Activated T-helper 1 cell treated with anti-CD3 and anti-CD28 coated beads, Interleukin-12 subunit alpha, Interleukin-12 subunit beta, Interleukin-2, Interleukin-4 antibody, amounts not matched to agents 30 ng/mL and 10 ng/mL and 1 ng/mL, durations not matched to agents 14 hours and 24 hours and 36 hours (primary cell): Measurements from ENCODE around the gene SARDH. TPM values are rescaled to one million over a fixed set of nuclear protein-coding genes. Genes with fewer than 3 reads are reported as not detected.
"Not testable (repeated sequence)": the region's sequence is repeated elsewhere in the genome, so short reads cannot be mapped to it uniquely, and the experiment has no call there.

Source experiments
- DNase-seq: peaks from one replicate; pipeline ENCODE4 v3.0.0; 2021; ENCODE audit warnings: low spot score
- H3K27ac Mint-ChIP-seq: one replicate; pipeline ENCODE4 v1.8.0; 2021; ENCODE audit warnings: mild to moderate bottlenecking, mixed read lengths
- H3K27me3 Mint-ChIP-seq: one replicate; pipeline ENCODE4 v1.8.0; 2022; ENCODE audit warnings: mild to moderate bottlenecking, moderate library complexity, mixed read lengths; ENCODE audit not compliant: insufficient read depth
- H3K36me3 Mint-ChIP-seq: one replicate; pipeline ENCODE4 v1.8.0; 2021; ENCODE audit warnings: low read depth, mixed read lengths
- H3K4me1 Mint-ChIP-seq: one replicate; pipeline ENCODE4 v1.8.0; 2021; ENCODE audit warnings: low read depth, mixed read lengths
- H3K4me3 Mint-ChIP-seq: one replicate; pipeline ENCODE4 v1.8.0; 2021; ENCODE audit warnings: mild to moderate bottlenecking, moderate library complexity, mixed read lengths
- H3K9me3 Mint-ChIP-seq: one replicate; pipeline ENCODE4 v1.8.0; 2021; ENCODE audit warnings: mixed read lengths
- intact Hi-C: fragments of 100-400 bp; cut with micrococcal nuclease; formaldehyde crosslinking; loops from one replicate; pipeline ENCODE4 v1.15.1; 2024
- total RNA-seq: library from RNA; stranded (reverse); gene quantifications from 2 replicates; pipeline ENCODE4 v1.2.3, GENCODE V29; 2022

SARDH gene
- total RNA-seq, 1 donor from 2014 or later, result 0.60 TPM

GRCh38 chr9:133680250-133680975 lies 57.7 kb downstream of the SARDH start:
- H3K4me1 Mint-ChIP-seq, result peaks cover 44% of the 10 kb centered on the region
- no peaks in the 10 kb centered on the region for H3K27me3 Mint-ChIP-seq
- H3K27ac Mint-ChIP-seq, result no peak overlapping the region
- intact Hi-C loops, result no loop called here
- H3K4me3 Mint-ChIP-seq, result no peak overlapping the region
- no peak for DNase-seq
- H3K9me3 Mint-ChIP-seq, result no peaks in the 10 kb centered on the region
- H3K36me3 Mint-ChIP-seq, result no peaks in the 10 kb centered on the region

GRCh38 chr9:133679466-133680061 lies 58.6 kb downstream of the SARDH start:
- Mint-ChIP-seq H3K9me3 (no peaks in the 10 kb centered on the region), H3K27ac (no peak overlapping the region), H3K27me3 (no peaks in the 10 kb centered on the region), H3K4me3 (no peak overlapping the region), H3K36me3 (no peaks in the 10 kb centered on the region), H3K4me1 (peaks cover 48% of the 10 kb centered on the region)
- intact Hi-C loops, result loop anchor here (5.0 kb wide), 1 partner anchor 57 kb away; no protein-coding TSS in a partner anchor
- no peak for DNase-seq

GRCh38 chr9:133679056-133679455 lies 59.1 kb downstream of the SARDH start:
- H3K36me3 Mint-ChIP-seq, result no peaks in the 10 kb centered on the region
- no peaks in the 10 kb centered on the region for H3K9me3 Mint-ChIP-seq
- no peak overlapping the region for H3K4me3 Mint-ChIP-seq
- no peak for DNase-seq
- intact Hi-C loops, result loop anchor here (5.0 kb wide), 1 partner anchor 57 kb away; no protein-coding TSS in a partner anchor
- peaks cover 45% of the 10 kb centered on the region for H3K4me1 Mint-ChIP-seq
- H3K27ac Mint-ChIP-seq, result peak overlapping the region; percentile 29
- H3K27me3 Mint-ChIP-seq, result no peaks in the 10 kb centered on the region

- DNase-seq, result peak; percentile 65
- intact Hi-C loops, result loop anchor here (5.0 kb wide), 1 partner anchor 55 kb away; no protein-coding TSS in a partner anchor
- H3K27me3 Mint-ChIP-seq, result no peaks in the 10 kb centered on the region
- no peaks in the 10 kb centered on the region for H3K9me3 Mint-ChIP-seq
- H3K36me3 Mint-ChIP-seq, result no peaks in the 10 kb centered on the region
- peak overlapping the region; percentile 56 for H3K4me3 Mint-ChIP-seq
- peaks cover 37% of the 10 kb centered on the region for H3K4me1 Mint-ChIP-seq
- H3K27ac Mint-ChIP-seq, result peak overlapping the region; percentile 87
These were observed 60.8 kb downstream of the SARDH start for GRCh38 chr9:133677126-133678010.

DNA sequence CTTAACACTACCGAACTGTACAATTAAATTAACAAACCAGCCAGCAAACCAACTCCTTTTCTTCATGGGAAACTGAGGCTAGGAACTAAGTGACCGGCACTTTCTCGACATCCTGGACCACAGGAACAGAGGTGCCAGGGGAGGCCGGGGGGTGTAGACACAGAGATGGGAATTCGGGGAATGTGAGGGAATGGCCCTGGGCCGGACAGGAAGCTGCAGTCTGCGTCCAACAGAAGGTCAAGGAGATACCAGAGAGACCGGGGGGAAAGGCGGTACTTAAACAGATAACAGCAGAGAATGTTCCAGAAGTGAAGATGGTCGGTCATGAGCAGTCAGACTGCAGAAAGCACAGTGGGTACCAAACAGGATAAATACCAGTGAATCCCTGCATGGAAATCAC lies 61.7 kb downstream of the SARDH start:
- Mint-ChIP-seq H3K27me3 (no peaks in the 10 kb centered on the region), H3K4me3 (no peak overlapping the region), H3K27ac (no peak overlapping the region), H3K36me3 (no peaks in the 10 kb centered on the region), H3K9me3 (no peaks in the 10 kb centered on the region), H3K4me1 (peaks cover 37% of the 10 kb centered on the region)
- intact Hi-C loops, result loop anchor here (5.0 kb wide), 1 partner anchor 54 kb away; no protein-coding TSS in a partner anchor
- no peak for DNase-seq

GRCh38 chr9:133675796-133676195 lies 62.4 kb downstream of the SARDH start:
- Mint-ChIP-seq H3K4me3 (peak overlapping the region; percentile 2), H3K4me1 (peaks cover 37% of the 10 kb centered on the region)
- H3K27me3 Mint-ChIP-seq, DNase-seq, H3K9me3 Mint-ChIP-seq, H3K36me3 Mint-ChIP-seq, H3K27ac Mint-ChIP-seq: not testable (repeated sequence)
- intact Hi-C loops, result loop anchor here (5.0 kb wide), 1 partner anchor 53 kb away; no protein-coding TSS in a partner anchor

GRCh38 chr9:133674091-133674490 lies 64.1 kb downstream of the SARDH start:
- Mint-ChIP-seq H3K27ac (no peak overlapping the region), H3K4me1 (peaks cover 36% of the 10 kb centered on the region), H3K9me3 (no peaks in the 10 kb centered on the region), H3K36me3 (no peaks in the 10 kb centered on the region), H3K27me3 (no peaks in the 10 kb centered on the region), H3K4me3 (no peak overlapping the region)
- no peak for DNase-seq
- intact Hi-C loops, result no loop called here

- no peak for DNase-seq
- Mint-ChIP-seq H3K4me3 (no peak overlapping the region), H3K4me1 (peaks cover 28% of the 10 kb centered on the region), H3K9me3 (no peaks in the 10 kb centered on the region), H3K36me3 (no peaks in the 10 kb centered on the region), H3K27ac (no peak overlapping the region), H3K27me3 (no peaks in the 10 kb centered on the region)
- intact Hi-C loops, result no loop called here
These were observed 64.9 kb downstream of the SARDH start for GRCh38 chr9:133673258-133673655.

- H3K27ac Mint-ChIP-seq, result no peak overlapping the region
- no peaks in the 10 kb centered on the region for H3K9me3 Mint-ChIP-seq
- peaks cover 25% of the 10 kb centered on the region for H3K4me1 Mint-ChIP-seq
- intact Hi-C loops, result no loop called here
- H3K27me3 Mint-ChIP-seq, result no peaks in the 10 kb centered on the region
- no peak for DNase-seq
- H3K36me3 Mint-ChIP-seq, result no peaks in the 10 kb centered on the region
- H3K4me3 Mint-ChIP-seq, result no peak overlapping the region
These were observed 65.5 kb downstream of the SARDH start for GRCh38 chr9:133672503-133673257.

- Mint-ChIP-seq H3K27ac (no peak overlapping the region), H3K9me3 (no peaks in the 10 kb centered on the region), H3K4me3 (no peak overlapping the region), H3K36me3 (no peaks in the 10 kb centered on the region), H3K27me3 (no peaks in the 10 kb centered on the region), H3K4me1 (peaks cover 13% of the 10 kb centered on the region)
- no peak for DNase-seq
- intact Hi-C loops, result no loop called here
These were observed 66.8 kb downstream of the SARDH start for GRCh38 chr9:133671371-133671770.

DNA sequence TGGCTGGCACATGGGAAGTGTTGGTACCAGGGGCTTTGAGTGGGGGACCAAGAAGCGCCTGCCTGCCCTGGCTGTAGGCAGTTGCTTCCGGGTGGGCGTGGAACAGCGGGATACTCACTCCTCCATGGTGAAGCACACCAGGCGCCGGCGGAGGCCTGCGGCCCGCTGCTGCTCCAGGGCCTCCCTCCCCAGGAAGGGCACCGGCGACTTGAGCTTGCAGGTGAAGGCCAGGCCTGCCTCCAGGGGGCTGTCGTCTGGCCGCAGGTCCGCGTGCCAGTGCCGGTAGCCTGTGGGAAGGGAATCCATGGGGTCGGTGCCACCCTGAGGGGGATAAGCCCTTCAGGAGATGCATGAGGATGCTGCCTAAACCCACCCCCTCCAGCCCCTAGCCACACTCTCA lies 67.7 kb downstream of the SARDH start:
- no peaks in the 10 kb centered on the region for H3K27me3 Mint-ChIP-seq
- DNase-seq, result no peak
- no peaks in the 10 kb centered on the region for H3K9me3 Mint-ChIP-seq
- H3K4me3 Mint-ChIP-seq, result no peak overlapping the region
- H3K36me3 Mint-ChIP-seq, result no peaks in the 10 kb centered on the region
- H3K27ac Mint-ChIP-seq, result no peak overlapping the region
- intact Hi-C loops, result no loop called here
- H3K4me1 Mint-ChIP-seq, result peaks cover 4% of the 10 kb centered on the region

DNA sequence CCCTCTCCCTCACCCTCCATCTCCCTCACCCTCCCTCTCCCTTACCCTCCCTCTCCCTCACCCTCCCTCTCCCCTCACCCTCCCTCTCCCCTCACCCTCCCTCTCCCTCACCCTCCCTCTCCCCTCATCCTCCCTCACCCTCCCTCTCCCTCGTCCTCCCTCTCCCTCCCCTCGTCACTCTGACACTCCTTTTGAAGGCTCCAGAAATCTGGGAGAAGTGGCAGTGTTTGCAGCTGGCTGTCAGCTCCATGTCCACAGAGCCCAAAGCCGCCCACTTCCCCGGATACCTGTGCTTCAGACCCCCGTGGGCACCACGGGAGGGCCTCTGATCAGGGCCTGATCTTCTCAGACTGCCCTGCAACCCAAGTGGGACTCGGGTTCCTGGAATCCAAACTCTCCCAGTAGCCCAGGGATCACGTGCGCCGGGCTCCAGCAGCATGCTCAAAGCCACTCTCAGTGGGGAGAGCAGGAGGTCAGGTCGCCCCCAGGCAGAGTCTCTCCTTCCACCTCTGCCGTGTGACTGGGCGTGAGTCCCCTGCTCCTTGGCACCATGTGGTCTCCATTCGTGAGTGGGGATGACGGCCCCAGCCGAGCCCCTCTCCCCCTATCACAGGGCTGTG lies 68.9 kb downstream of the SARDH start:
- no peak for DNase-seq
- intact Hi-C loops, result no loop called here
- H3K4me3 Mint-ChIP-seq, result no peak overlapping the region
- H3K9me3 Mint-ChIP-seq, result no peaks in the 10 kb centered on the region
- no peaks in the 10 kb centered on the region for H3K27me3 Mint-ChIP-seq
- no peaks in the 10 kb centered on the region for H3K4me1 Mint-ChIP-seq
- no peaks in the 10 kb centered on the region for H3K36me3 Mint-ChIP-seq
- no peak overlapping the region for H3K27ac Mint-ChIP-seq
